GM12801 (cell line): ENCODE results near the gene BOD1.

Experiments
- TF ChIP-seq, protein P1 (sequence below): IDR thresholded peaks from one replicate; pipeline ENCODE4 v1.5.1; 2011; ENCODE audit warnings: control low read depth; ENCODE audit not compliant: insufficient read length; ENCODE audit errors: extremely low read depth

Gene BOD1

DNA sequence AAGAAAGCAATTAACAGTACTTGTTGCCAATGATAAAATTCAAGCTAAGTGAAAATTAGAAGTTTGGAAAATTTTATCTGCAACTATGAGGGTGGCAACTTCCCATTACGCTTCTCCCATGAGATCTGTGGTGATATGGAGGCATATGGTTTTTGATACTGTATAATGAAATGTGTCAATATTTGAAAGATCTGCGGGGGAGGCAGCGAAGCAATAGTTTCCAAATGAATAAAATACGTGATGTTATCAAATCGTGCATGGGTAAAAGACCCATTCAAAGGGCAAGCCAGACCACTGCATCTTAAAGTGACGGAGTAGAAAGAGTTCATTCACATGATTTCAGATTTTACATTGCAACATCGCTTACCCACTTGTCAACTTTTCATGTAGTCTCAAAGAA is 20.9 kb upstream of the BOD1 start:
- TF ChIP-seq, protein P1, sequence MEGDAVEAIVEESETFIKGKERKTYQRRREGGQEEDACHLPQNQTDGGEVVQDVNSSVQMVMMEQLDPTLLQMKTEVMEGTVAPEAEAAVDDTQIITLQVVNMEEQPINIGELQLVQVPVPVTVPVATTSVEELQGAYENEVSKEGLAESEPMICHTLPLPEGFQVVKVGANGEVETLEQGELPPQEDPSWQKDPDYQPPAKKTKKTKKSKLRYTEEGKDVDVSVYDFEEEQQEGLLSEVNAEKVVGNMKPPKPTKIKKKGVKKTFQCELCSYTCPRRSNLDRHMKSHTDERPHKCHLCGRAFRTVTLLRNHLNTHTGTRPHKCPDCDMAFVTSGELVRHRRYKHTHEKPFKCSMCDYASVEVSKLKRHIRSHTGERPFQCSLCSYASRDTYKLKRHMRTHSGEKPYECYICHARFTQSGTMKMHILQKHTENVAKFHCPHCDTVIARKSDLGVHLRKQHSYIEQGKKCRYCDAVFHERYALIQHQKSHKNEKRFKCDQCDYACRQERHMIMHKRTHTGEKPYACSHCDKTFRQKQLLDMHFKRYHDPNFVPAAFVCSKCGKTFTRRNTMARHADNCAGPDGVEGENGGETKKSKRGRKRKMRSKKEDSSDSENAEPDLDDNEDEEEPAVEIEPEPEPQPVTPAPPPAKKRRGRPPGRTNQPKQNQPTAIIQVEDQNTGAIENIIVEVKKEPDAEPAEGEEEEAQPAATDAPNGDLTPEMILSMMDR = no peak

GRCh38 chr5:173634465-173634983 is 18.1 kb upstream of the BOD1 start:
- TF ChIP-seq, protein P1 = no peak

GRCh38 chr5:173633304-173633703 is 16.9 kb upstream of the BOD1 start:
- TF ChIP-seq, protein P1 = no peak

DNA sequence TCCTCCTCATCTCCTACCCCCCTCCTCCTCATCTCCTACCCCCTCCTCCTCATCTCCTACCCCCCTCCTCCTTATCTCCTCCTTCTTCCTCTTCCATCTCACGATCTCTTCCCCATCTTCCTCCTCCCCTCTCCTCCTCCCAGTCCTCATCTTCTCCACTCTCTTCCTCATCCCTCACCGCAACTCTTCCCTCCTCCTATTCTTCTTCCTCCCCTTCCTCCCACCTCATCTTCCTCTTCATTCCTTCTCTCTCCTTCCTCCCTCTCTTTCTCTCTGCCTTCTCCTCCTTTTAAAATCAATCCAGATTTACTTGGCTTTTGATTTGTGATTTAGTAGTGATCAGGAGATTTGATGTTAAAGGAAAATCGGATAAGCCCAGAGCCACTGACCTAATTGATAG is 15.0 kb upstream of the BOD1 start:
- TF ChIP-seq, protein P1 = no peak

- TF ChIP-seq, protein P1 = no peak
These were observed 14.4 kb upstream of the BOD1 start for GRCh38 chr5:173630724-173631365.

GRCh38 chr5:173629628-173630027 is 13.2 kb upstream of the BOD1 start:
- TF ChIP-seq, protein P1 = no peak

- TF ChIP-seq, protein P1 = no peak
These were observed 12.1 kb upstream of the BOD1 start for GRCh38 chr5:173628501-173628900.
